IPS-NIHi7 (cell line): ENCODE results near the gene ADIPOQ.
"Not testable (repeated sequence)": the region's sequence is repeated elsewhere in the genome, so short reads cannot be mapped to it uniquely, and the experiment has no call there.

Experiments used
- DNase-seq: peaks from one replicate; pipeline ENCODE4 v3.0.0; 2012; ENCODE audit warnings: mixed read lengths; ENCODE audit errors: extremely low spot score

ADIPOQ gene

GRCh38 chr3:186842426-186843038, at the start of gene ADIPOQ:
Gene ADIPOQ, plus strand, starts transcription at chr3:186842710. Its CDS starts 10,349 bp downstream, at chr3:186853059.
- DNase-seq: no peak

GRCh38 chr3:186798239-186798874, 44.2 kb upstream of the ADIPOQ start:
- no peak for DNase-seq

DNA sequence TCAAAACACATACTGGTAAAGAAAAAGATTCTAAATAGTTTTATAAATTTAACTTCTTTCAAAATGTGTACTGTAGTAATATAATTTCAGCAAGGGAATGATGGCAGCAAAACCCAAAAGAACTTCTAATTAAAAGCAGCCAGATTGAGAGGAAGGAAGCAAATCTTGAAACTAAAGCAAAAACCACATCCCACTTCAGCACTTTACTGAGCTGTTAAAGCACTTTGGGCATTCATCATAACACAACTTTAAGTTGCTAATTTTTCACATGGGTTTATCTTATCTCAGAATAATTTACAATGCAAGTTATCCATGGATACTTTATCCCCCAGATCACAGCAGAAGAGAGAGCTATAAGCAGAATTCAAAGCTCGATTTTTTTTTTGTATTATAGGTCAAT, 42.2 kb upstream of the ADIPOQ start:
- DNase-seq: no peak

- no peak for DNase-seq
Observed at GRCh38 chr3:186802701-186803100, 39.8 kb upstream of the ADIPOQ start.

- not testable (repeated sequence) for DNase-seq
Observed at GRCh38 chr3:186803447-186803846, 39.1 kb upstream of the ADIPOQ start.

DNA sequence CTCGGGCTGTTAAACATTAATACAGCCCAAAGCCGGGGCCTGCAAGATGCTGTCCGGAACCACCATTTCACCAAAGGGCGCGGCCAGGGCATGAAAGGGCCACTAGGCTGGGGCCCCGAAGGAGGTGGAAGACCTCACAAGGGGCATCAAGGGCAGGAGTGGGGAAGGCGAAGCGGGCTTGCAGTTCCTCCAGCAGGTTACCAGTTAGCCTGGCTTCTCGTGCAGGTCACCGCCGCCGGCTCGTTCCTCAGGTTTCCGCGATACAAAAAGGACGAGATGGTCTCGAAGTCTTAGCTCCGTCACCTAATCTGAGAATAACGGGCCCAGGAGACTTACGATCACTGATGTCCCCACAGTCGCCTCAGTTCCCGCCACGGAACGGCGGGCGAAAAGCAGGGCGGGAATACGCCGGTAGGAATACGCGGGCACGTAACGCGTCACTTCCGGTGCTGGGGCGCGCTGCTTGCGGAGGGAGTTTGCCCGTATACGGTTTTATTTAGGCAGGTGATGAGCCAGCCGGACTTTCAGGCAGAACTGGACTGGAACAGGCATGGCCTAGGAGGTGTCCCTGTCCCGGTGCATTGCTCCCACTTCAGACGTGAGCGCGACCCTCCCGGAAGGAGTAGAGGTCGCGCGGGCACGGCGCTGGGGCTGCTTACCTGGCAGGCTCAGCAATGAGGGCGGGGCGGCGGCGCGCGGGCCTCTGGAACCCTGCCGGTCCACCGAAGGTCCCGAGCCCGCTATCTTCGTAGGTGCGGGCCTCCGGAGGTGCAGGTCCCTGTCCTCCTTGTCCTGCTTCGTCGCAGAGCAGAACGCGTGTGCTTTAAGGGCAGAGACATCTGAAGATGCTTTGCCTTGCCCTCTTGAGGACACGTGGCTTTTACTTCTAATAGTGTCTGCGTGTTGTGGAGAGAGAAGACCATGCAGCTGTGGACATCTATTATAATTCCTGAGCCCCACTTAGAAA, 36.1 kb upstream of the ADIPOQ start, which contains the start of gene RFC4:
RFC4 (minus strand) TSS at position 394 of the 967 bp plus-strand sequence. CDS start 1,769 bp downstream, outside the sequence.
- peak; percentile 82 for DNase-seq

DNA sequence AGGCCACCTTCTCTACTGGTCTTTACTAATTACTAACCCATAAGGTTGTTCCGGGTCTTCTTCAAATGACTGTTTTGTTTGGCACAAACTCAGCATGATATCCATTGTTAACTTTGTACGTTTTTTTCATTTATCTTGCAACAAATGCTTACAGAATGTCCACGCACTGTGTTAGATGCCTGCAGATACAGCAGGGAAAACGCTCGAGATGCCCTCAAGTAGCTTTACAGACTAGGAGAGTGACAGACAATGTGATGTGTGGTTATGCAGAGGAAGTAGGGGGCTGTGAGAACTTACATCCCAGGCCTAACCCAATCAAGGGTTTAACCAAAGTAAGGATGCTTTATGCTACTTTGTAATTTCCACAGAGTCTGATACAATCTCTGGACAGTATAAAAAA, 35.3 kb upstream of the ADIPOQ start:
- no peak for DNase-seq

DNA sequence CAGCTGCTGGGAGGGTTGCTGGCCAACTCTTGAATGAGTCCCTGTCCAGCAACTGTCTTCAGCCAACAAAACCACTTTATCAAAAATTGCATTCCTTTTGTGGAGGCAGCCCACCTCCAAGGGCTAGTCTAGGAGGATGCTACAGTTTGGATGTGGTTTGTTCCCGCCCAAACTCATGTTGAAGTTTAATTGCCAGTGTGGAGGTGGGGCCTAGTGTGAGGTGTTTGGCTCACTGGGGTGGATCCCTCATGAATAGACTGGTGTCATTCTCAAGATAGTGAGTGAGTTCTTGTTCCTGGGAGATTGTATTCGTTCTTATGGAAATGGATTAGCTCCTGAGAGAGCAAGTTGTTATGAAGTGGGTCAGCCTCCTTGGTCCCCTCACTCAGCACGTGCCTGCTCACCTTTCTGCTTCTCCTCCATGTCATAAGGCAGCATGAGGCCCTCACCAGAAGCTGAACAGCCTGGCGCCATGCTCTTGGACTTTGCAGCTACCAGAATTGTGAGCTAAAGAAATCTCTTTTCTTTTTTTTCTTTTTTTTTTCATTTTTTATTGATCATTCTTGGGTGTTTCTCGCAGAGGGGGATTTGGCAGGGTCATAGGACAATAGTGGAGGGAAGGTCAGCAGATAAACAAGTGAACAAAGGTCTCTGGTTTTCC, 32.0 kb upstream of the ADIPOQ start:
- no peak for DNase-seq

- not testable (repeated sequence) for DNase-seq
Observed at GRCh38 chr3:186811313-186811712, 31.2 kb upstream of the ADIPOQ start.

DNA sequence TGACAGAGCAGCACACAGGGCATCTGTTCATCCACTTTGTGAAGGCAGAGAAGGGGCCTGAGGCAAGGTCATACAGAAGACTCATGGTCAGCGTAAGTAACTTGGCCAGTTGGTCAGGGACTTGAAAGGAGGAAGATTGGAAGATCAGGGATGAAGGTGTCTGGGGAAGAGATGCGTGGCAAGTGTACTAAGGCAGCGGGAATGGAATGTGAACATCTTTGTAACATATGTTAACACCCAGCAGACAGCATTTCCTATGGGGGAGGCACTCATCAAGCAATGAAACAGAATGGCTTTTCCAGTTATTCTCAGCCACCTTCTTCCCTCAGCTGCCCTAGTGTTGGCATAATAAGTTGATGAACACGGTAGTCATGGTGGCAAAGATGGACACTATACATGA, 28.4 kb upstream of the ADIPOQ start:
- no peak for DNase-seq

DNA sequence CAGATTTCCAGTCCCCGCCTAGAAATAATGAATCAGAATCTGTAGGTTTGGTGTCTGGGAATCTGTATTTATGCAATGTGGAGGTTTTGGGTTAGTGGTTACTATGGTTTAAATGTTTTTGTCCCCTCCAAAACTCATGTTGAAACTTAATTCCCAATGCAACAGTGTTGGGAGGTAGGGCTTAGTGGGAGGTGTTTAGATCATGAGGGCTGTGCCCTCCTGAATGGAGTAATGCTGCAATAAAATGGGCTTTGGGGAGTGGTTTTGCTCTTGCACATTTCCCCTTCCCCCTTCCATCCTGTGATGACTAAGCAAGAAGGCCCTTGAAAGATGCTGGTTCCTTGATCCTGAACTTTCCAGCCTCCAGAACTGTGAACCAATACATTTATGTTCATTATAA, 27.1 kb upstream of the ADIPOQ start:
- DNase-seq: no peak

DNA sequence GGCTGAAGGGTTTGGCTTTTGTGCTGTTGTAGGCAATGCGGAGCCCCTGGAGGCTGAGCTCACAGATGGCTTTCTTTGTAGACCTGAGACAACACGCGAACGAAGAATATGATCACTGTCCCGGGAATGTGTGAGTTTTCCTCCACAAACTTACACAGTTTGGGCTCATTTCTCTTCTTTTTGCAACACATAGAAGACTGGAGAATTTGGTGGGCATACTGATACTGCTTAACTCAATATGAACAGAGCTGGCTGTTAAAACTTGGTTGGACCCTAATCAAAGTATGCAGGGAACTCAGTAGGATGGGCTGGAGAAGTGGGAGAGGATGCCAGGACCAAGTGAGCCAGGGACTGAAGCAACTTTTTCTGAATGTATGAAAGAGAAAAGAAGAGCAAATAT, 24.0 kb upstream of the ADIPOQ start:
- no peak for DNase-seq

DNA sequence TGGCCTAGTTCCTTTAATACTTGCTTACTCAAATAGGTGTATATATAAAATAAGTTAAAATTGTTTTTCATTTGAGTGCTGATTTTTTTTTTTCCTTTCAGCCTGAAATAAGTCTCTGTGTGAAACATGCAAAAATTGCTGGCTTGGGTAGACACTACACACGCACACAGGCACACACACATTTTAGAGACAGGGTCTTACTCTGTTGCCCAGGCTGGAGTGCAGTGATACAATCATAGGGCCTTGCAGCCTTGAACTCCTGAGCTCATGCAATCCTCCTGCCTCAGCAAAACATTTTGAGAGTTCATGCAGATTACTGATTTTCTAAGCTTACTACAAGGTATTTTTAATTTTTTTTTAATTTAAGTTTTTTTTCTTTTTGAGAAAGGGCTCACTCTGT, 23.6 kb upstream of the ADIPOQ start:
- DNase-seq: no peak

DNA sequence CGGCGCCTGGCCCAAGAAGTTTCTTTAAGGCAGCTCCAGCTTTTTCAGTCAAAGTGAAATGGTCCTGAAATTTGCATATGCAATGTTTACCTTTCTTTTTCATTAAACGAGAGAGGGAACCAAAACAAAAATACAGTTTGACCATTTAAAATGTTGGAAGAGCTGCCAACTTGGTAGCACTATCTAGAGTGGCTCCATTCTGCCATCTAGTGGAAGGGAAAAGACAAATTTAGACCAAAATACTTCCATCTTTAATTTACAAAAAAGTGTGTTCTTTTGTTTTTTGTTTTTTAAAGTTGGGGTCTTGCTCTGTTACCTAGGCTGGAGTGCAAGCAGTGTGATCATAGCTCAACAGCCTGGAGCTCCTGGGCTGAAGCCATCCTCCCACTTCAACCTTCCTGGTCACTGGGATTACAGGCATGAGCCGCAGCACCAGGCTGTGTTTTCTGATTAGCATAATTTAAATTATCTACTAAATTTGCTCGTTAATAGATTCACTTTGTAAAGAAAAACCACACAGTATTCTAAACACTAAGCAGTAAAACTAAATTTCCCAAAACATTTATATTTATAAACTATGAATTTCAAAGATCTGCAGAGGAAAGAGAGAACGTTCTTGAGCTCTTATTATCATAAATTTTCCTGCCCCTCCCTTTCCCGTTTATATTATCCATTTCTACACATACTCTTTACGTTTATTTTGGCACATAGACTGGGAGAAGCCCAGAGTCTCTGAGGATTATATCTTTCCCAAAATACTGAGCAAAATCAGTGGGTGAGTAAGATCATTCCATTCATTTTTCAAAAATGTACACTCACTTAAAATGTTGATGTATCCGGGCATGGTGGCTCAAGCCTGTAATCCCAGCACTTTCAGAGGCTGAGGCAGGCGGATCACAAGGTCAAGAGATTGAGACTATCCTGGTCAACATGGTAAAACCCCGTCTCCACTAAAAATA, 20.8 kb upstream of the ADIPOQ start:
- DNase-seq: peak; percentile 36

GRCh38 chr3:186822388-186822759, 20.1 kb upstream of the ADIPOQ start:
- DNase-seq: not testable (repeated sequence)

GRCh38 chr3:186823386-186823785, 19.1 kb upstream of the ADIPOQ start:
- no peak for DNase-seq

- DNase-seq: no peak
Observed at GRCh38 chr3:186824430-186825139, 17.9 kb upstream of the ADIPOQ start.

GRCh38 chr3:186825294-186825821, 17.2 kb upstream of the ADIPOQ start:
- peak; percentile 65 for DNase-seq

GRCh38 chr3:186825872-186826409, 16.6 kb upstream of the ADIPOQ start:
- no peak for DNase-seq
